Body of pancreas (tissue), 4 donors: ENCODE data around the gene CEP85L.

Source experiments
- POLR2A ChIP-seq, 3 donors: fragments of 450-650 bp; IDR thresholded peaks; one replicate each; pipeline ENCODE4 v1.6.1; 2016; ENCODE audit warnings: antibody characterized with exemption in 3 of 3, mild to moderate bottlenecking in 2 of 3
- TF ChIP-seq, protein P1 (sequence below), 7 experiments: fragments of 450-650 bp in 4 of 7; fragments of 200-600 bp in 3 of 7; sonication (generic) in 3 of 7; IDR thresholded peaks; one replicate each; pipeline ENCODE4 v1.5.1; 2016 to 2019; ENCODE audit warnings: antibody characterized with exemption in 7 of 7

DNA sequence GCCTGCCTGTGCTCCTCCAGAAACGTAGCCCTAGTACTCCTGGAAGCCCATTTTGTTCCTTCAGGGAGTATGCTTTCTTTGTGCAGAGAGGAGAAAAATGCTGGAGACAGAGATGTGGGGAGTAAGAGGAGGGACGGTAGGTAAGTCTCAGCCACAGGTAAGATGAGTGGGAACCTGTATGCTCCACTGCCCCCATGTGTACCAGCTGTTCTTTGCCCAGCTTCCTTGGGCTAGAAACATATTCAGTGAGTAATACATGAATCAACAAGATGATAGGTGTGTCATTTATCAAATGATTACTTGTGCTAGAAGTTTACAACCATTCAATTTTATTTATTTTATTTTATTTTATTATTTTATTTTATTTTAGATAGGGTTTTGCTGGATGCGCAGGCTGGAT, 13.6 kb upstream of the CEP85L start:
- TF ChIP-seq, protein P1, sequence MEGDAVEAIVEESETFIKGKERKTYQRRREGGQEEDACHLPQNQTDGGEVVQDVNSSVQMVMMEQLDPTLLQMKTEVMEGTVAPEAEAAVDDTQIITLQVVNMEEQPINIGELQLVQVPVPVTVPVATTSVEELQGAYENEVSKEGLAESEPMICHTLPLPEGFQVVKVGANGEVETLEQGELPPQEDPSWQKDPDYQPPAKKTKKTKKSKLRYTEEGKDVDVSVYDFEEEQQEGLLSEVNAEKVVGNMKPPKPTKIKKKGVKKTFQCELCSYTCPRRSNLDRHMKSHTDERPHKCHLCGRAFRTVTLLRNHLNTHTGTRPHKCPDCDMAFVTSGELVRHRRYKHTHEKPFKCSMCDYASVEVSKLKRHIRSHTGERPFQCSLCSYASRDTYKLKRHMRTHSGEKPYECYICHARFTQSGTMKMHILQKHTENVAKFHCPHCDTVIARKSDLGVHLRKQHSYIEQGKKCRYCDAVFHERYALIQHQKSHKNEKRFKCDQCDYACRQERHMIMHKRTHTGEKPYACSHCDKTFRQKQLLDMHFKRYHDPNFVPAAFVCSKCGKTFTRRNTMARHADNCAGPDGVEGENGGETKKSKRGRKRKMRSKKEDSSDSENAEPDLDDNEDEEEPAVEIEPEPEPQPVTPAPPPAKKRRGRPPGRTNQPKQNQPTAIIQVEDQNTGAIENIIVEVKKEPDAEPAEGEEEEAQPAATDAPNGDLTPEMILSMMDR (IDR thresholded peaks at IDR 0.05): no peak
- TF ChIP-seq POLR2A (IDR thresholded peaks at IDR 0.05): no peak
